ENCODE data around the gene RUFY1. TPM values are rescaled to one million over a fixed set of nuclear protein-coding genes. Genes with fewer than 3 reads are reported as not detected.

The RUFY1 gene
- total and polyA plus RNA-seq, 9 of the 15 experiments (the other 6 are each of a cell fraction or from before 2014, with no cell fraction given) = 5.0 to 41.7 (median 29.6) TPM

GRCh38 chr5:179620293-179620692 is 69.9 kb downstream of the RUFY1 start (continued):
- TF ChIP-seq CHAMP1 (IDR thresholded peaks at IDR 0.05) = no peak
- TF ChIP-seq HMG20B (CRISPR knock-in tag; IDR thresholded peaks at IDR 0.05) = no peak
- TF ChIP-seq RBFOX2 (IDR thresholded peaks at IDR 0.05; ENCODE audit: low read depth, low read length) = no peak
- no peak for TF ChIP-seq STAT5B (CRISPR knock-in tag; IDR thresholded peaks at IDR 0.05)
- no peak for TF ChIP-seq NCOA2 (IDR thresholded peaks at IDR 0.05; ENCODE audit: partially characterized antibody in 2 of 2)
- 0 out of 2 replicates have a peak, but pooled peaks have one; percentile 61 for TF ChIP-seq ZBTB26 (CRISPR knock-in tag; IDR thresholded peaks at IDR 0.05)
- TF ChIP-seq RAD51 (IDR thresholded peaks at IDR 0.05; ENCODE audit: borderline replicate concordance, low read depth) = peak; percentile 70
- TF ChIP-seq ZNF41 (CRISPR knock-in tag; conservative IDR thresholded peaks at IDR 0.05) = 0 out of 2 replicates have a peak, but pooled peaks have one; percentile 35
- TF ChIP-seq TOE1 (IDR thresholded peaks at IDR 0.05; ENCODE audit: borderline replicate concordance) = peak; percentile 59; the same call in 1 of the 2 replicates
- TF ChIP-seq TOE1 (CRISPR knock-in tag; IDR thresholded peaks at IDR 0.05; ENCODE audit: borderline replicate concordance, low read depth) = no peak
- TF ChIP-seq USF1 (CRISPR knock-in tag; IDR thresholded peaks at IDR 0.05) = peak; percentile 30; the same call in 1 of the 2 replicates
- no peak for TF ChIP-seq ESRRA (IDR thresholded peaks at IDR 0.05; ENCODE audit: borderline replicate concordance, low read depth)
- TF ChIP-seq POLR2A (conservative IDR thresholded peaks at IDR 0.05) = 0 out of 2 replicates have a peak, but pooled peaks have one; percentile 38
